Karpas-422 (cell line): ENCODE results near the gene ILDR2. TPM values are rescaled to one million over a fixed set of nuclear protein-coding genes. Genes with fewer than 3 reads are reported as not detected.

Source experiments
- DNase-seq: peaks from one replicate; pipeline ENCODE4 v3.0.0-alpha.2; 2015
- H2AFZ ChIP-seq: fragments of 200-600 bp; sonication (generic); 2 replicates; pipeline ENCODE4 v1.6.1; 2014; ENCODE audit warnings: antibody characterized with exemption, low read length, mixed read lengths
- H3K27ac ChIP-seq: fragments of 200-600 bp; sonication (generic); 2 replicates; pipeline ENCODE4 v1.5.1; 2014; ENCODE audit warnings: mild to moderate bottlenecking, low read length, moderate library complexity
- H3K27me3 ChIP-seq: fragments of 200-600 bp; sonication (generic); 2 replicates; pipeline ENCODE4 v1.6.1; 2014; ENCODE audit warnings: low read length, mixed read lengths
- H3K36me3 ChIP-seq: fragments of 200-600 bp; sonication (generic); 2 replicates; pipeline ENCODE4 v1.6.1; 2014; ENCODE audit warnings: low read length, mixed read lengths; ENCODE audit not compliant: insufficient read depth
- H3K4me1 ChIP-seq: fragments of 200-600 bp; sonication (generic); 2 replicates; pipeline ENCODE4 v1.6.1; 2014; ENCODE audit warnings: mild to moderate bottlenecking, low read length, mixed read lengths
- H3K4me2 ChIP-seq: fragments of 200-600 bp; sonication (generic); 2 replicates; pipeline ENCODE4 v1.6.1; 2014; ENCODE audit warnings: low read length, low read depth, mild to moderate bottlenecking; ENCODE audit not compliant: poor library complexity, severe bottlenecking
- H3K4me3 ChIP-seq: fragments of 200-600 bp; sonication (generic); 2 replicates; pipeline ENCODE4 v1.5.1; 2014; ENCODE audit warnings: mild to moderate bottlenecking, antibody characterized with exemption, low read length, mixed read lengths
- H3K79me2 ChIP-seq: fragments of 200-600 bp; sonication (generic); 2 replicates; pipeline ENCODE4 v1.6.1; 2014; ENCODE audit warnings: mild to moderate bottlenecking, low read length, mixed read lengths
- H3K9ac ChIP-seq: fragments of 200-600 bp; sonication (generic); 2 replicates; pipeline ENCODE4 v1.6.0; 2014; ENCODE audit warnings: low read length
- H3K9me2 ChIP-seq: fragments of 200-600 bp; sonication (generic), shearing (Covaris generic); replicated peaks from 2 replicates; pipeline ENCODE4 v1.6.0; 2014; ENCODE audit warnings: mild to moderate bottlenecking, low read length, moderate library complexity; ENCODE audit not compliant: insufficient read depth
- H3K9me3 ChIP-seq: fragments of 300-700, 200-600 bp; sonication (generic); 2 replicates; pipeline ENCODE4 v1.6.1; 2014; ENCODE audit warnings: low read length, mixed read lengths
- H4K20me1 ChIP-seq: fragments of 200-600 bp; sonication (generic); 2 replicates; pipeline ENCODE4 v1.6.1; 2014; ENCODE audit warnings: mild to moderate bottlenecking, antibody characterized with exemption, low read length, low read depth; ENCODE audit not compliant: insufficient read depth
- small RNA-seq: library from RNA; depleted of rRNA; stranded (forward); fragments of <200 nt; gene quantifications from one replicate; pipeline ENCODE3, GENCODE V24; 2014
- total RNA-seq: library from RNA; depleted of rRNA; stranded (reverse); fragments of >200 nt; shearing (Covaris generic); gene quantifications from 2 replicates; pipeline ENCODE4 v1.2.3, GENCODE V29; 2014; ENCODE audit warnings: low replicate concordance; rRNA removed

The ILDR2 gene
- total RNA-seq, 1 experiment from 2014 or later, result 30.7 TPM

DNA sequence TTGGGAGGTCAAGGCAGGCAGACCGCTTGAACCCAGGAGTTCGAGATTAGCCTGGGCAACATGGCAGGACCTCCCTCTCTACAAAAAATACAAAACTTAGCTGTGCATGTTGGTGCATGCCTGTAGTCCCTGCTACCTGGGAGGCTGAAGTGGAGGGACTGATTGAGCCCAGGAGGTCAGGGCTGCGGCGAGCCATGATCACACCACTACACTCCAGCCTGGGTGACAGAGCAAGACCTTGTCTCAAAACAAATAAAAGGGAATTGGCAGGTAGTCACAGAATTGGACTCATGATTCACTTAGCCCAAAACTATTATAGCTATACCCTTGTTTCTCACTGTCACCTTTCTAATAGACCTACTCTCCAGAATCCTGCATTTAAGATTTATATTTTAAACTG, 104.8 kb downstream of the ILDR2 start:
- no peaks in the 10 kb centered on the region for H3K9me2 ChIP-seq
- H3K9ac ChIP-seq, result no peak overlapping the region
- H2AFZ ChIP-seq, result no peak overlapping the region
- H3K79me2 ChIP-seq, result peaks cover 86% of the 10 kb centered on the region
- DNase-seq, result no peak
- H3K4me2 ChIP-seq, result no peak overlapping the region
- H3K27ac ChIP-seq, result no peak overlapping the region
- peaks cover 22% of the 10 kb centered on the region; the same call in 1 of the 2 replicates for H3K36me3 ChIP-seq
- no peak overlapping the region for H3K4me3 ChIP-seq
- H3K9me3 ChIP-seq, result no peaks in the 10 kb centered on the region
- H4K20me1 ChIP-seq, result no peaks in the 10 kb centered on the region
- peaks cover 21% of the 10 kb centered on the region for H3K4me1 ChIP-seq
- no peaks in the 10 kb centered on the region for H3K27me3 ChIP-seq

GRCh38 chr1:166869318-166870099, 105.8 kb downstream of the ILDR2 start:
- DNase-seq, result no peak
- Histone ChIP-seq H3K4me3 (no peak overlapping the region), H3K9me2 (no peaks in the 10 kb centered on the region), H3K9me3 (no peaks in the 10 kb centered on the region), H3K4me2 (no peak overlapping the region), H3K79me2 (peaks cover 83% of the 10 kb centered on the region), H3K4me1 (peaks cover 12% of the 10 kb centered on the region), H3K27me3 (no peaks in the 10 kb centered on the region), H3K27ac (no peak overlapping the region), H4K20me1 (no peaks in the 10 kb centered on the region), H3K36me3 (peaks cover 26% of the 10 kb centered on the region; the same call in 1 of the 2 replicates), H2AFZ (no peak overlapping the region), H3K9ac (no peak overlapping the region)

GRCh38 chr1:166868639-166869038, 106.7 kb downstream of the ILDR2 start:
- Histone ChIP-seq H3K4me1 (peaks cover 6% of the 10 kb centered on the region), H3K9me2 (no peaks in the 10 kb centered on the region), H3K4me2 (no peak overlapping the region), H3K27me3 (no peaks in the 10 kb centered on the region), H3K4me3 (no peak overlapping the region), H3K9ac (no peak overlapping the region), H3K9me3 (no peaks in the 10 kb centered on the region), H3K79me2 (peaks cover 79% of the 10 kb centered on the region), H3K36me3 (peaks cover 33% of the 10 kb centered on the region; the same call in 1 of the 2 replicates), H2AFZ (no peak overlapping the region), H3K27ac (no peak overlapping the region), H4K20me1 (no peaks in the 10 kb centered on the region)
- no peak for DNase-seq

GRCh38 chr1:166865926-166866325, 109.4 kb downstream of the ILDR2 start:
- Histone ChIP-seq H3K4me1 (peaks cover 3% of the 10 kb centered on the region; the same call in 1 of the 2 replicates), H3K79me2 (peaks cover 59% of the 10 kb centered on the region), H3K9me3 (no peaks in the 10 kb centered on the region), H2AFZ (no peak overlapping the region), H3K27me3 (no peaks in the 10 kb centered on the region), H3K36me3 (peaks cover 53% of the 10 kb centered on the region), H3K9me2 (no peaks in the 10 kb centered on the region), H3K4me2 (no peak overlapping the region), H3K27ac (no peak overlapping the region), H4K20me1 (no peaks in the 10 kb centered on the region), H3K9ac (no peak overlapping the region), H3K4me3 (no peak overlapping the region)
- no peak for DNase-seq

GRCh38 chr1:166859597-166859996, 115.7 kb downstream of the ILDR2 start:
- Histone ChIP-seq H3K36me3 (peaks cover 70% of the 10 kb centered on the region), H3K9me3 (no peaks in the 10 kb centered on the region), H3K79me2 (peaks cover 35% of the 10 kb centered on the region), H3K27me3 (no peaks in the 10 kb centered on the region), H3K4me2 (no peak overlapping the region), H3K9me2 (no peaks in the 10 kb centered on the region), H3K4me1 (peaks cover 13% of the 10 kb centered on the region), H3K27ac (peak overlapping the region; percentile 36; the same call in 1 of the 2 replicates), H3K4me3 (no peak overlapping the region), H3K9ac (no peak overlapping the region), H4K20me1 (0 out of 2 replicates have a peak, but pooled peaks cover 4% of the 10 kb centered on the region), H2AFZ (no peak overlapping the region)
- peak; percentile 59 for DNase-seq

DNA sequence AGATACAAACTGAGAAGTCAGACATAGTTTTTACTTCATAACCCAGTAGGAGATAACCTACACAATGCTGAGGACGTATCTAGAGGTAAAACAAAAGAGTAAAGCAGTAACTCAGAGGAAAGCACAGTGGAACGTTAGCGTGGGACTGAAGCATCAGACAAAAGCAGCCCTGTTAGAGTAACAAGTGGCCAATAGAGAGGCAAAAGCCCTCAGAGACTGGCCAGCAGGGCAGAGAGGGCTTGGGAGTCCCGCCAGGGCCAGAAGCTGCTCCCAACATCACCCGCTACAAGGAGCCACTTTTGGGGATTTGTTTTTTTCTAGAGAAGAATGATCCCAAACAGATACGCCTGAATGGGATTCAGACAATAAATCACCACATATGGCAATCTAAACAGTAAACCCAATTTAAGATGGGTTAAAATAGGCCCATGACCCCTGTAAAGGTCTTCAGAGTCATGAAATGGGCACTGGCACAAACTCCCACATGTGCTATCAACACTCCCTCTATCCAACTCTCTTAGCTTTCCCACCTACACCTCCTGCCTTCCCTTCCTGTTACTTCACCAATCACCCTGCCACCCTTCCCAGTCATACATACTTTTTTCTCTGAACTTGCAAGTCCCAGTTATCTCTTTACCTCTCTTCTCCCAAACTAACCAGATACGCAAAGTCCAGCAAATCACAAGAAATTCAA, 116.5 kb downstream of the ILDR2 start:
- Histone ChIP-seq H3K27ac (peak overlapping the region; percentile 36), H3K4me3 (no peak overlapping the region), H3K4me2 (no peak overlapping the region), H3K36me3 (peaks cover 71% of the 10 kb centered on the region), H3K9me2 (no peaks in the 10 kb centered on the region), H2AFZ (no peak overlapping the region), H3K79me2 (peaks cover 36% of the 10 kb centered on the region), H3K9ac (no peak overlapping the region), H4K20me1 (0 out of 2 replicates have a peak, but pooled peaks cover 4% of the 10 kb centered on the region), H3K4me1 (peaks cover 14% of the 10 kb centered on the region), H3K9me3 (no peaks in the 10 kb centered on the region), H3K27me3 (no peaks in the 10 kb centered on the region)
- DNase-seq, result no peak

Small RNA genes lying within 50 kb of the gene (small RNA-seq; reads per million reads assigned to genes)
- gene RNA5SP65, result 0.71 reads per million, percentile 20 among the genes with 10 or more reads in this experiment

Other genes starting within 250 kb of the ILDR2 start
- gene POGK, start 136.1 kb downstream of the ILDR2 start, total RNA-seq, result 44.7 and 45.7 TPM in 2 replicates
- 14.1 and 26.6 TPM in 2 replicates for gene TADA1, start 99.3 kb downstream of the ILDR2 start, total RNA-seq
- 0.63 and 1.7 TPM in 2 replicates for gene MAEL, start 13.7 kb upstream of the ILDR2 start, total RNA-seq
- 0.07 TPM in 1 of 2 replicates, not detected in the other for gene GPA33, start 114.8 kb upstream of the ILDR2 start, total RNA-seq
- gene STYXL2, start 118.5 kb upstream of the ILDR2 start, total RNA-seq, result not detected in 2 replicates
- 17.2 and 43.2 TPM in 2 replicates for gene POU2F1, start 245.3 kb upstream of the ILDR2 start, total RNA-seq